Anterior cingulate cortex (tissue), 58 donors: Measurements from ENCODE around the gene SAA1.
A peak's percentile ranks its signal among the peaks of the same experiment; 100 is the strongest.
"Not testable (repeated sequence)": the region's sequence is repeated elsewhere in the genome, so short reads cannot be mapped to it uniquely, and the experiment has no call there.

Experiments
- DNase-seq, 58 donors: peaks; one replicate each; lab custom pipeline; 2025; lab: John Stamatoyannopoulos, UW

Gene SAA1

DNA sequence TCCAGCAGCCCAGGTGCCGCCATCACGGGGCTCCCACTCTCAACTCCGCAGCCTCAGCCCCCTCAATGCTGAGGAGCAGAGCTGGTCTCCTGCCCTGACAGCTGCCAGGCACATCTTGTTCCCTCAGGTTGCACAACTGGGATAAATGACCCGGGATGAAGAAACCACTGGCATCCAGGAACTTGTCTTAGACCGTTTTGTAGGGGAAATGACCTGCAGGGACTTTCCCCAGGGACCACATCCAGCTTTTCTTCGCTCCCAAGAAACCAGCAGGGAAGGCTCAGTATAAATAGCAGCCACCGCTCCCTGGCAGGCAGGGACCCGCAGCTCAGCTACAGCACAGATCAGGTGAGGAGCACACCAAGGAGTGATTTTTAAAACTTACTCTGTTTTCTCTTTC, at the start of gene SAA1:
Gene SAA1, plus strand, starts transcription at position 316 of the 400 bp plus-strand sequence. CDS start 624 bp downstream, outside the sequence.
- no peak for DNase-seq

DNA sequence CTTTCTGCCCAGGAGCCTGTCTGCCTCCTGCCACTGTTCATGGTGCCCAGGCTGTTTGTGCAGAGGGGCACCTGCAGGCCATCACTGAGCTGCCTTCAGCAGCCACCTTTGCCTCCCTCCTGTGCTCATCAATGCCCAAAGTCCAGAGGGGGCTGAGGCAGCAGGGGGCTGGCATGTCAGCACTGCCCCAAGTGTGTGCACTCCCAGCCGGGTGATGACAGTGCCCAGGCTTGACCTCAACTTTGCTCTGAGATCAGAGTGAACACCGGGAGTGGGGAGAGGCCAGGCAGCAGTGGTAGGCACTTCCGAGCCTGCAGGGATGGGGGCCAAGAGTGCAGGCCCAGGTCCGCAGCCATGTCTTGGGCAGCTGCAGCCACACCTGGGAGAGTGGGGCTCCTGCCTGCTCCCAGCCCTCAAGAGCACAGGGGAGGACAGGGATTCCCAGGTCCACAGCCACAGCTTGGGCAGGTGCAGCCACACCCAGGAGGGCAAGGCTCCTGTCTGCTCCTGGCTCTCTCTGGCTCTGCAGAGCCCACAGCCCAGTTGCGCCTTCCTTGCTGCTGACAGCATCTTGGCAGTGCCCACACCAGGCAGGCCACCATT, 44.7 kb upstream of the SAA1 start:
- no peak for DNase-seq

- DNase-seq: no peak
Observed at GRCh38 chr11:18222814-18223421, 43.1 kb upstream of the SAA1 start.

DNA sequence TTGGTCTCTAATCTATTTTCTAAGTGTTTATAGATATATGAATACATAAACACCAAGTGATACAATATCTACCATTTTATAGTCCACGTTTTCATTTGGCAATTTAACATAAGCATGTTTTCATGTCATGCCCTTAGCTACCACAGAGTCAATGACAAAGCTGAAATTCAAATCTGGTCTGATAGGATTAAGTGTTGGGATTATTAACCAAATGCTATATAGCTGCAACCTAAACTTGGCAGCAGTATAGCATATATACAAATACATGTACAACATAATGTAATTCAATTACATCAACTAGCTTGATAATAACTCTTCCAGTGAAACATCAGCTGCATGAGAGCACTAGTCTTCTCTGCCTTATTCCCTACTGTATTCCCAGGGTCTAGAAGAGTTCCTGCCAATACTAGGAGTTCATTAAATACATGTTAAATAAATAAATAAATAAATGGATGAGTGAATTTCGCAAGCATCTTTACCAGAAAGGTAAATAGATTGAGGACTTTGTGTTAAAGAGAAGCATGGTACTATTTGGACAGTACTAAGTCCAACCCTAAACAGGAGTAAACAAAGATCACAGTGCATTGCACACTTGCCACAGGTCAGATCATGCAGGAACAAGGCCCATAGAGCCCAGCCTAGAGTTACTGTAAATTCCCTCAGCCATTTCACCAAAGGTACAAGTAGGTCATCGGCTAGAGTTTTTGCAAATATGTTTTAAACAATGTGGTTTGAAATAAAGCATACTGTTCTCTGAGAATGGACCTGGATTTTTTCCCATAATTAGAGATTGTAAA, 42.3 kb upstream of the SAA1 start:
- no peak for DNase-seq

DNA sequence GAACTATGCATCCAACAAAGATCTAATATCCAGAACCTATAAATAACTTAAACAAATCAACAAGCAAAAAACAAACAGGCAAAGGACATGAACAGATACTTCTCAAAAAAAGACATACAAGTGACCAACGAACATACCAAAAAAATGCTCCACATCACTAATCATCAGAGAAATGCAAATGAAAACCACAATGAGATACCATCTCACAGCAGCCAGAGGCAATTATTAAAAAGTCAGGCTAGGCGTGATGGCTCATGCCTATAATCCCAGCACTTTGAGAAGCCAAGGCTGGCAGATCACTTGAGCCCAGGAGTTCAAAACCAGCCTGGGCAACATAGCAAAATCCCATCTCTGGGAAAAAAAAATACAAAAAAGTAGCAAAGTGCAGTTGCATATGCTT, 40.2 kb upstream of the SAA1 start:
- no peak for DNase-seq

- no peak for DNase-seq
Observed at GRCh38 chr11:18229501-18229900, 36.6 kb upstream of the SAA1 start.

DNA sequence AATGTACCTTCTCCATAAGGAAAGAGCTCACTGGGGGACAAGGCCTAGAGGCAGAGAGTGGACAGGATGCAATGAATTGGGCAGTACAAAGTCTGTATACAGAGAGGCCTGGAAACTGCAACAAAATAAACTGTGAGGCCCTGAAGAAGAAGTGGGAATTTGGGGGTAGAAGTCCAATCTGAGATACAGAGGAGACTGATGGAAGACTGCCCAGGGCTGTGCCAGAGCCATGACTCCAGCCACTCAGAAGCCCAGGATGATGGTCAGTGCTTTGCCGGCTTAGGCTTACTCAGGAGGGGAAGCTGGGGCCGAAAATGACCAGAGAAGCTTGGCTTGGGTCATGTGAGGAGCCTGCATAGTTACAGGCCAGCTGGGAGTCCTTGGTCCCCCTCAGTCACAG, 35.2 kb upstream of the SAA1 start:
- no peak for DNase-seq

- no peak for DNase-seq
Observed at GRCh38 chr11:18233912-18234311, 32.2 kb upstream of the SAA1 start.

- no peak for DNase-seq
Observed at GRCh38 chr11:18235394-18236334, 30.4 kb upstream of the SAA1 start.

- no peak for DNase-seq
Observed at GRCh38 chr11:18236664-18237356, 29.3 kb upstream of the SAA1 start, which contains the start of gene SAA4. SAA4 (minus strand) TSS chr11:18236802; CDS start chr11:18235926, 876 bp downstream.

- DNase-seq: no peak
Observed at GRCh38 chr11:18239655-18240054, 26.4 kb upstream of the SAA1 start.

DNA sequence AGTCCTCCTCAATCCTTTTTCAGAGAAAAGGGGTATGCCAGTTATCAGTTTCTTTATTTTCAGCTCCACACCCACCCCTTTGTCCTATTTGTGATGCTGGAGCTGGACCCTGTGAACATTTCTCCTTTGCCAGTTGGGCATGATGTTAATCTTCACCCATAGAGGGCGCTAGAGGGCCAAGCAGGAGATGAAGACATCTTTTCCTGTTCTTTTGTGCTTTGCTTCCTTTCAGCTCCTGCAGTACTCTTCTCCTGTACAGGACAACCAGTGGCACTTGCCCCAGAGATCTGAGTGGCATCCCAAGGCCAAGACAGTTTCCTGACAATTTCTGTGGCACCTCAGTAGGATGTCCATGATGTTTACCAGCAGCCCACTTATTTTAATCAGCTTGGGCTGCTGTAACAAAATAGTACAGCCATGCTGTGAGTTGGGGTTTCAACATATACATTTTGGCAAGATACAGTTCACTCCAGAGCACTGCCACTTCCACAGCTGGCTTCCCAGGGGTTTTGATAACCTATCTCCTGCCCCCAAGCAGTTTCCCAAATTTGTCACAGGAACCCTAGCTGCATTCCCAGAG, 22.2 kb upstream of the SAA1 start:
- DNase-seq: peak in 10 of 58 donors; percentile 4 to 18 (median 9)

- DNase-seq: no peak
Observed at GRCh38 chr11:18245396-18245795, 20.7 kb upstream of the SAA1 start.

DNA sequence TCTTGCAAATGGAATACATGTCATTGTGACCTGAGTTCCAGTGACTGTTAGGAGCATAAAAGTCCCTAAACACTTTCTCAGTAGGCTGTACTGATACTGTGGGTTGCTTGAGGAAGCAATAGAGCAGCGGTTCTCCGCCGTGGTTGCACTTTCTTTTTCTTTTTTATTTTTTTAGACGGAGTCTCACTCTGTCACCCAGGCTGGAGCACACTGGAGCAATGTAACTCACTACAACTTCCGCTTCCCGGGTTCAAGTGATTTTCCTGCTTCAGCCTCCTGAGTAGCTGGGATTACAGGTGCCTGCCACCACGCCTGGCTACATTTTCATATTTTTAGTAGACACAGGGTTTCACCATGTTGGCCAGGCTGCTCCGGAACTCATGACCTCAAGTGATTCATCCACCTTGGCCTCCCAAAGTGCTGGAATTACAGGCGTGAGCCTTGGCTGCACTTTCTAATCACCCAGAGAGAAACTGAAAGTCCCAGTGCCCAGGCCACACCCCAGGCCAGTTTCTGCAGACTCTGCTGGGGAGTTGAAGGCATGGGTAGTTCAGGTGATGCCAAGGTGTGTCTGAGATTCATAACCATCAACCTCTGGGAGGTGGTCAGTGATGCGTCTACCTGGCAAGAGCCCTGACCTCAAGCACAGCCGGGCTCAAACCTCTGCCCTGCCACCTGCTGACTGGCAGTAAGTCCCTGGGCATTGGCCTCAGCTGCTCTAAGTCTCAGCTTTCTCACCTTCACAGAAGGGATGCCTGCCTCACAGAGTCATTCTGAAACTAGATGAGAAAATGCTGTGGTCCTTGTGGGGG, 19.5 kb upstream of the SAA1 start:
- not testable (repeated sequence) for DNase-seq

- DNase-seq: not testable (repeated sequence)
Observed at GRCh38 chr11:18247191-18247581, 18.9 kb upstream of the SAA1 start.

DNA sequence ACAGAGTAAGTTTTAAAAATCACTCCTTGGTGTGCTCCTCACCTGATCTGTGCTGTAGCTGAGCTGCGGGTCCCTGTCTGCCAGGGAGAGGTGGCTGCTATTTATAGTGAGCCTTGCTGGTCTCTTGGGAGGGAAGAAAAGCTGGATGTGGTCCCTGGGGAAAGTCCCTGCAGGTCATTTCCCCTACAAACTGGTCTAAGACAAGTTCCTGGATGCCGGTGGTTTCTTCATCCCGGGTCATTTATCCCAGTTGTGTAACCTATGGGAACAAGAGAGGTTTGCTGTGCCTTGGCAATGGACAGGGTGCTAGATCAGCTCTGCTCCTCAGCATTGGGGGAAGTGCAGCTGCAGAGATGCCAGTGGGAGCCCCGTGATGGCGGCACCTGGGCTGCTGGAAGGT, 17.5 kb upstream of the SAA1 start, which contains the start of gene SAA2:
Gene SAA2, minus strand, starts transcription at position 108 of the 400 bp plus-strand sequence. CDS start 657 bp downstream, outside the sequence.
- no peak for DNase-seq

DNA sequence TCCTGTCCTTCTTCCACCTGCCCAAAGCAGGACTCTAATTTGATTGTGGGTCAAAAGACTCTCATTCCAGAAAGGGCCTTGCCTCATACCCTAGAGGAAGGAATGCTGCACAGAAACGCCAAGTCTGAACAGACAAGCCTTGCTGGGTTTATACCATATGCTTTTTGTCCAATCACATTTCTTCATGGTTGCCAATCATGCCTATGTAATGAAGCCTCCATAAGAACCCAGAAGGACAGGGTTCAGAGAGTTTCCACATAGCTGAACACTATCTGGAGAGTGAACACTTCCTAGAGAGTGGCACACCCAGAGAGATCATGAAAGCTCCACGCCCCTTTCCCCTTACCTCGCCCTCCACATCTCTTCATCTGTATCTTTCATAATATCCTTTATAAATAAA, 12.8 kb upstream of the SAA1 start:
- DNase-seq: no peak

- no peak for DNase-seq
Observed at GRCh38 chr11:18253778-18254338, 12.2 kb upstream of the SAA1 start.
